ENCODE measurements around the gene RASD1. TPM values are rescaled to one million over a fixed set of nuclear protein-coding genes. Genes with fewer than 3 reads are reported as not detected.

The RASD1 gene
- total RNA-seq, 1 donor from 2014 or later, result 1.0 TPM

DNA sequence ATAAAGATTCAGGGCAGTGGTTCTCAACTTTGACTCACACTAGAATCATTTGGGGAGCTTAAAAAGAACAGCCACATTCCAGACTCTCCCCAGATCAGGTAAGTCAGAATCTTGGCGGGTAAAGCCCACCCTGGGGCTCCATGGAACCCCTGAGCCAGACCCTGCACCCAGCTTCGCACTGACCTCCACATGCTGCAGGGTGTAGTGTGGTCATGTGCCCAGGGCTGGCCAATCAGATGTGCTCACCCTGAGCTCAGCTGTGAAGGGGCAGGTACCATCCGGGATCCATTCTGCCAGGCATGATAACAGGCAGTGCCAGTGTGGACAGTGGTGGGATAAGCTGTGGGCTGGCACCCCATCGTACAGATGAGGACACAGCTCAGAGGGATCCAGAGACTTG, 47.5 kb downstream of the RASD1 start:
- DNase-seq (no peak), ATAC-seq (ENCODE audit: low read depth) (no peak)
- Mint-ChIP-seq H3K4me1 (no peaks in the 10 kb centered on the region), H3K27ac (no peak overlapping the region), H3K9me3 (peaks cover 4% of the 10 kb centered on the region), H3K27me3 (peaks cover 7% of the 10 kb centered on the region), H3K4me3 (no peak overlapping the region), H3K36me3 (ENCODE audit: low read depth) (no peaks in the 10 kb centered on the region)
- TF ChIP-seq, protein P1, sequence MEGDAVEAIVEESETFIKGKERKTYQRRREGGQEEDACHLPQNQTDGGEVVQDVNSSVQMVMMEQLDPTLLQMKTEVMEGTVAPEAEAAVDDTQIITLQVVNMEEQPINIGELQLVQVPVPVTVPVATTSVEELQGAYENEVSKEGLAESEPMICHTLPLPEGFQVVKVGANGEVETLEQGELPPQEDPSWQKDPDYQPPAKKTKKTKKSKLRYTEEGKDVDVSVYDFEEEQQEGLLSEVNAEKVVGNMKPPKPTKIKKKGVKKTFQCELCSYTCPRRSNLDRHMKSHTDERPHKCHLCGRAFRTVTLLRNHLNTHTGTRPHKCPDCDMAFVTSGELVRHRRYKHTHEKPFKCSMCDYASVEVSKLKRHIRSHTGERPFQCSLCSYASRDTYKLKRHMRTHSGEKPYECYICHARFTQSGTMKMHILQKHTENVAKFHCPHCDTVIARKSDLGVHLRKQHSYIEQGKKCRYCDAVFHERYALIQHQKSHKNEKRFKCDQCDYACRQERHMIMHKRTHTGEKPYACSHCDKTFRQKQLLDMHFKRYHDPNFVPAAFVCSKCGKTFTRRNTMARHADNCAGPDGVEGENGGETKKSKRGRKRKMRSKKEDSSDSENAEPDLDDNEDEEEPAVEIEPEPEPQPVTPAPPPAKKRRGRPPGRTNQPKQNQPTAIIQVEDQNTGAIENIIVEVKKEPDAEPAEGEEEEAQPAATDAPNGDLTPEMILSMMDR (IDR thresholded peaks at IDR 0.05), result no peak
- intact Hi-C loops (cut with micrococcal nuclease), result no loop called here
- CTCF ChIA-PET, result interaction anchor here (0.9 kb wide), 1 partner anchor 85 kb away, joined by 3 read pairs; no protein-coding TSS in a partner anchor
- POLR2A ChIA-PET, result no interaction called here

DNA sequence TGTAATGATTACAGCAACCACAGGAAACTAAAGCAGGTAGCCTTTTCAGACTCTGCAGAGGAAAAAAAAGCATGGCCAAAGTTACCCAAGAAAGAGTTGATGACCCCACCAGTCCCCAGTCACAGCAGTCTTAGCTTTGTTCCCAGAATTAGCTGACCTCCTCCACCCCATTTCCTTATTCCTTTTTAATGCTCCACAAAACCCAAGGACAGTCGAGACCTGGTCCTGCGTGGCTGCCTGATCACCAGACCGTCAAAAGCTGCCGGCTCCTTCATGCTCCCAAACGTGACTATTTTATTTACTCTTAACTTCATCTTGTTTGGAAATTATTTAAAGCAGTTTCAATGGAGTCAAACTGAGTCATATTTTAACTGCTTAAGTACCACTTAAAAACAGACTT, 48.1 kb downstream of the RASD1 start:
- intact Hi-C loops (cut with micrococcal nuclease), result no loop called here
- no peaks in the 10 kb centered on the region for H3K4me1 Mint-ChIP-seq
- peaks cover 7% of the 10 kb centered on the region for H3K27me3 Mint-ChIP-seq
- no peak overlapping the region for H3K27ac Mint-ChIP-seq
- no peaks in the 10 kb centered on the region for H3K36me3 Mint-ChIP-seq (ENCODE audit: low read depth)
- CTCF ChIA-PET, result no interaction called here
- DNase-seq (no peak), ATAC-seq (ENCODE audit: low read depth) (no peak)
- peaks cover 4% of the 10 kb centered on the region for H3K9me3 Mint-ChIP-seq
- no peak overlapping the region for H3K4me3 Mint-ChIP-seq
- POLR2A ChIA-PET, result no interaction called here
- TF ChIP-seq, protein P1 (IDR thresholded peaks at IDR 0.05), result no peak

DNA sequence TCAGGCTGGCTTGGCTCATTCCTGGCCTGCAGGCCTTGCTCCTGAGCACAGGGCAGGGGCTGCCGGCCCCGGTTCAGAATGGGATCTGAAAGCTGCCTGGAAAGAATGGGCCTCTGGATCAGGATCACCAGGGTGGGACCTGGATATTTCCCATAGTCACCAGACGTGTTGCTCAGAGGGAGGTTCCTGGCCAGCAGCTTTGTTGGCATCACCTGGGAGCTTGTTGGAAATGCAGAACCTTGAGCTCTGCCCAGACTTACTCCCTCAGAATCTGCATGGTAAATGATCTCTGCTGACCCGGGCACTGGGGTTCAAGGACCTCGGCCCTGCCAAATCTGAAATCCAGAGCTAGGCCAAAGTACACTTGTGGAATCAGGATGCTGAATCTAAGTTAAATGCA, 48.9 kb downstream of the RASD1 start:
- CTCF ChIA-PET, result no interaction called here
- DNase-seq, result no peak
- no peak overlapping the region for H3K27ac Mint-ChIP-seq

DNA sequence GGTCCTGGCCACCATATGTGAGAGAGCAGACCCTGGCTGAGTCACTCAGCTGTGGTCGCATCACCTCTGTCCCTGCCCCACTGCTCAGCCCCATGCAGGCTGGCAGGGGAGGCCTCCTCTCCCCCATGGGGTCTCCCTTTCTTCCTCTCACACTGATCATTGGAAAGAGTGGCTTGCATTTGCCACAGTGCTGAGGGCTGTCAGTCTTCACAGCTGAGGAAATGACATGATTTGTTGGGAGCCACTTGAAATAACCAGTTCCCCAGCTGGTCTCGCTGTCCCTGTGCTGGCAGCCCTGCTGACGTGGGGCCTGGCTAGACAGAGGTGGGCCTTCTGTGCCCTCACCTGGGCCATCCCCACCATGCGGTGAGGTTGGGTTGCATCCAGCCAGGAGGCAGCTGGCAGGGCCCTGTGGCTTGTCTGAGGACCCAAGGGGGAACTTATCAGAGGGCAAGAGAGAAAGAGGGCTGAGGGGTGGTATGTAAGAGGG, 49.5 kb downstream of the RASD1 start:
- Mint-ChIP-seq H3K27ac (no peak overlapping the region), H3K4me1 (no peaks in the 10 kb centered on the region)

More for the DNA sequence above, 48.9 kb downstream of the RASD1 start:
- intact Hi-C loops (cut with micrococcal nuclease), result no loop called here
- POLR2A ChIA-PET, result no interaction called here
- Mint-ChIP-seq H3K4me3 (no peak overlapping the region), H3K9me3 (peaks cover 4% of the 10 kb centered on the region), H3K4me1 (no peaks in the 10 kb centered on the region), H3K27me3 (peaks cover 7% of the 10 kb centered on the region), H3K36me3 (ENCODE audit: low read depth) (no peaks in the 10 kb centered on the region)
- no peak for ATAC-seq (ENCODE audit: low read depth)
- TF ChIP-seq, protein P1 (IDR thresholded peaks at IDR 0.05), result no peak

DNA sequence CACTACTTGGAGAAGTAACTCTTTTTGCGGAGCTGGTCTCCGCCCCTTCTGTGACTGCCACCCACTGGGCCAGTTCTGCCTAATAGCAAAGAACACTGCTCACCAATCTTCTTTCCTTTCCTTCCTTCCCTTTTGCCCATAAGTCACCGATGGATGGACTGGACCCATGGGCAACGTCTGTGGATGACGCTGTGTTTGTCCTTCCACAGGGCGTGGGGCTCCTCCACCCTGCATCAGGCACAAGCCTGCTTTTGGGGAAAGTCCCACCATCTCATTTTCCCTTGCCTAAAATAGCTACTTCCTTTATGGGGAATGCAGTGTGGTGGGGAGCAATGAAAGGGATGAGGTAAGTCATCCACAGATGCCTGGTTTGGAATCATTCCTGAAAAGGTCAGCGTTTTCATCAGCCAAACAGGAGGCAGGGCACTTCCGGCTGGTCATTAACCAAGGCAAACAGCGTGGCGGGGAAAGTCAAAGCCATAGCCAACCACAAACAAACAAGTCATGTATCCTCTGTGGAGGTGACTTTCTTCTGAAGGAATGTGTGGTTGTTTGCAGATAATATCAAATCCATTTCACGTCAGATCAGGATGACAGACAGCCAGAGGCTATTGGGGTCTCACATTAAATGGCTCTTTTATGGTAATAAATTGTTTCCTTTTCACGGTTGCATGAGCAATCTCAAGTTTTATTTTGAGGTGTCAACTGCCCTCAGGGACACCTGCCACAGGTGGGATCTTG, 50.1 kb downstream of the RASD1 start:
- Mint-ChIP-seq H3K4me3 (no peak overlapping the region), H3K4me1 (no peaks in the 10 kb centered on the region), H3K27me3 (peaks cover 7% of the 10 kb centered on the region), H3K27ac (no peak overlapping the region), H3K9me3 (peaks cover 4% of the 10 kb centered on the region), H3K36me3 (ENCODE audit: low read depth) (no peaks in the 10 kb centered on the region)
- POLR2A ChIA-PET, result no interaction called here
- intact Hi-C loops (cut with micrococcal nuclease), result no loop called here
- ATAC-seq (ENCODE audit: low read depth) (no peak), DNase-seq (no peak)
- TF ChIP-seq, protein P1 (IDR thresholded peaks at IDR 0.05), result no peak
- CTCF ChIA-PET, result no interaction called here

More for the DNA sequence above, 49.5 kb downstream of the RASD1 start:
- POLR2A ChIA-PET, result no interaction called here
- TF ChIP-seq, protein P1 (IDR thresholded peaks at IDR 0.05), result no peak
- peaks cover 7% of the 10 kb centered on the region for H3K27me3 Mint-ChIP-seq
- no peak for DNase-seq
- ATAC-seq (ENCODE audit: low read depth), result no peak
- H3K36me3 Mint-ChIP-seq (ENCODE audit: low read depth), result no peaks in the 10 kb centered on the region
- H3K9me3 Mint-ChIP-seq, result peaks cover 4% of the 10 kb centered on the region
- no peak overlapping the region for H3K4me3 Mint-ChIP-seq
- CTCF ChIA-PET, result no interaction called here
- intact Hi-C loops (cut with micrococcal nuclease), result no loop called here

Data from activated B cell treated with CpG ODN at 0.5 μM for 24 hours (primary cell).